ENCODE results near the gene EPHA3.

The EPHA3 gene

GRCh38 chr3:89252016-89252415, 144.6 kb downstream of the EPHA3 start:
- no peaks in the 10 kb centered on the region for H3K27me3 ChIP-seq (ENCODE audit: control insufficient read depth in 5 of 5, insufficient read depth in 4 of 5, low read length in 5 of 5)
- H3K27ac ChIP-seq (ENCODE audit: low read depth, low read length) = no peak overlapping the region
- H3K9me3 ChIP-seq (ENCODE audit: control insufficient read depth in 5 of 5, low read length in 5 of 5) = no peaks in the 10 kb centered on the region
- H3K9ac ChIP-seq (ENCODE audit: low read length in 5 of 5) = no peak overlapping the region
- H3K4me3 ChIP-seq (ENCODE audit: low read depth in 1 of 5, low read length in 5 of 5) = no peak overlapping the region
- H3K4me1 ChIP-seq (ENCODE audit: control insufficient read depth in 5 of 5, insufficient read depth in 5 of 5, low read length in 5 of 5) = no peaks in the 10 kb centered on the region
- H3K36me3 ChIP-seq (ENCODE audit: control insufficient read depth in 5 of 5, insufficient read depth in 5 of 5, low read length in 5 of 5) = no peaks in the 10 kb centered on the region

GRCh38 chr3:89252860-89253259, 145.4 kb downstream of the EPHA3 start:
- Histone ChIP-seq H3K9ac (ENCODE audit: low read length in 5 of 5) (no peak overlapping the region), H3K27ac (ENCODE audit: low read depth, low read length) (no peak overlapping the region), H3K36me3 (ENCODE audit: control insufficient read depth in 5 of 5, insufficient read depth in 5 of 5, low read length in 5 of 5) (no peaks in the 10 kb centered on the region), H3K9me3 (ENCODE audit: control insufficient read depth in 5 of 5, low read length in 5 of 5) (no peaks in the 10 kb centered on the region), H3K27me3 (ENCODE audit: control insufficient read depth in 5 of 5, insufficient read depth in 4 of 5, low read length in 5 of 5) (no peaks in the 10 kb centered on the region), H3K4me3 (ENCODE audit: low read depth in 1 of 5, low read length in 5 of 5) (no peak overlapping the region), H3K4me1 (ENCODE audit: control insufficient read depth in 5 of 5, insufficient read depth in 5 of 5, low read length in 5 of 5) (no peaks in the 10 kb centered on the region)

- Histone ChIP-seq H3K9me3 (ENCODE audit: control insufficient read depth in 5 of 5, low read length in 5 of 5) (no peaks in the 10 kb centered on the region), H3K36me3 (ENCODE audit: control insufficient read depth in 5 of 5, insufficient read depth in 5 of 5, low read length in 5 of 5) (no peaks in the 10 kb centered on the region), H3K4me3 (ENCODE audit: low read depth in 1 of 5, low read length in 5 of 5) (no peak overlapping the region)
Measured at GRCh38 chr3:89256395-89256794, 149.0 kb downstream of the EPHA3 start.

GRCh38 chr3:89256882-89257281, 149.5 kb downstream of the EPHA3 start:
- Histone ChIP-seq H3K9ac (ENCODE audit: low read length in 5 of 5) (no peak overlapping the region), H3K4me1 (ENCODE audit: control insufficient read depth in 5 of 5, insufficient read depth in 5 of 5, low read length in 5 of 5) (no peaks in the 10 kb centered on the region), H3K9me3 (ENCODE audit: control insufficient read depth in 5 of 5, low read length in 5 of 5) (no peaks in the 10 kb centered on the region), H3K27ac (ENCODE audit: low read depth, low read length) (no peak overlapping the region), H3K27me3 (ENCODE audit: control insufficient read depth in 5 of 5, insufficient read depth in 4 of 5, low read length in 5 of 5) (no peaks in the 10 kb centered on the region), H3K36me3 (ENCODE audit: control insufficient read depth in 5 of 5, insufficient read depth in 5 of 5, low read length in 5 of 5) (no peaks in the 10 kb centered on the region), H3K4me3 (ENCODE audit: low read depth in 1 of 5, low read length in 5 of 5) (no peak overlapping the region)

More at GRCh38 chr3:89256395-89256794, 149.0 kb downstream of the EPHA3 start:
- Histone ChIP-seq H3K27me3 (ENCODE audit: control insufficient read depth in 5 of 5, insufficient read depth in 4 of 5, low read length in 5 of 5) (no peaks in the 10 kb centered on the region), H3K9ac (ENCODE audit: low read length in 5 of 5) (no peak overlapping the region), H3K4me1 (ENCODE audit: control insufficient read depth in 5 of 5, insufficient read depth in 5 of 5, low read length in 5 of 5) (no peaks in the 10 kb centered on the region), H3K27ac (ENCODE audit: low read depth, low read length) (no peak overlapping the region)

- H3K9ac ChIP-seq (ENCODE audit: low read length in 5 of 5) = no peak overlapping the region
- H3K27me3 ChIP-seq (ENCODE audit: control insufficient read depth in 5 of 5, insufficient read depth in 4 of 5, low read length in 5 of 5) = no peaks in the 10 kb centered on the region
- H3K4me3 ChIP-seq (ENCODE audit: low read depth in 1 of 5, low read length in 5 of 5) = no peak overlapping the region
- H3K4me1 ChIP-seq (ENCODE audit: control insufficient read depth in 5 of 5, insufficient read depth in 5 of 5, low read length in 5 of 5) = no peaks in the 10 kb centered on the region
- H3K27ac ChIP-seq (ENCODE audit: low read depth, low read length) = no peak overlapping the region
- H3K36me3 ChIP-seq (ENCODE audit: control insufficient read depth in 5 of 5, insufficient read depth in 5 of 5, low read length in 5 of 5) = no peaks in the 10 kb centered on the region
- no peaks in the 10 kb centered on the region for H3K9me3 ChIP-seq (ENCODE audit: control insufficient read depth in 5 of 5, low read length in 5 of 5)
Measured at GRCh38 chr3:89260721-89261120, 153.3 kb downstream of the EPHA3 start.

GRCh38 chr3:89261673-89262072, 154.3 kb downstream of the EPHA3 start:
- Histone ChIP-seq H3K9me3 (ENCODE audit: control insufficient read depth in 5 of 5, low read length in 5 of 5) (no peaks in the 10 kb centered on the region), H3K9ac (ENCODE audit: low read length in 5 of 5) (no peak overlapping the region), H3K4me3 (ENCODE audit: low read depth in 1 of 5, low read length in 5 of 5) (no peak overlapping the region), H3K27me3 (ENCODE audit: control insufficient read depth in 5 of 5, insufficient read depth in 4 of 5, low read length in 5 of 5) (no peaks in the 10 kb centered on the region), H3K27ac (ENCODE audit: low read depth, low read length) (no peak overlapping the region), H3K4me1 (ENCODE audit: control insufficient read depth in 5 of 5, insufficient read depth in 5 of 5, low read length in 5 of 5) (no peaks in the 10 kb centered on the region), H3K36me3 (ENCODE audit: control insufficient read depth in 5 of 5, insufficient read depth in 5 of 5, low read length in 5 of 5) (no peaks in the 10 kb centered on the region)

- no peaks in the 10 kb centered on the region for H3K27me3 ChIP-seq (ENCODE audit: control insufficient read depth in 5 of 5, insufficient read depth in 4 of 5, low read length in 5 of 5)
- no peak overlapping the region for H3K4me3 ChIP-seq (ENCODE audit: low read depth in 1 of 5, low read length in 5 of 5)
- H3K4me1 ChIP-seq (ENCODE audit: control insufficient read depth in 5 of 5, insufficient read depth in 5 of 5, low read length in 5 of 5) = no peaks in the 10 kb centered on the region
- H3K9ac ChIP-seq (ENCODE audit: low read length in 5 of 5) = no peak overlapping the region
- H3K27ac ChIP-seq (ENCODE audit: low read depth, low read length) = no peak overlapping the region
- H3K36me3 ChIP-seq (ENCODE audit: control insufficient read depth in 5 of 5, insufficient read depth in 5 of 5, low read length in 5 of 5) = no peaks in the 10 kb centered on the region
- no peaks in the 10 kb centered on the region for H3K9me3 ChIP-seq (ENCODE audit: control insufficient read depth in 5 of 5, low read length in 5 of 5)
Measured at GRCh38 chr3:89262309-89262929, 155.0 kb downstream of the EPHA3 start.

GRCh38 chr3:89264037-89264560, 156.7 kb downstream of the EPHA3 start:
- H3K36me3 ChIP-seq (ENCODE audit: control insufficient read depth in 5 of 5, insufficient read depth in 5 of 5, low read length in 5 of 5) = no peaks in the 10 kb centered on the region

GRCh38 chr3:89266074-89266473, 158.7 kb downstream of the EPHA3 start:
- Histone ChIP-seq H3K9me3 (ENCODE audit: control insufficient read depth in 5 of 5, low read length in 5 of 5) (no peaks in the 10 kb centered on the region), H3K4me1 (ENCODE audit: control insufficient read depth in 5 of 5, insufficient read depth in 5 of 5, low read length in 5 of 5) (no peaks in the 10 kb centered on the region), H3K36me3 (ENCODE audit: control insufficient read depth in 5 of 5, insufficient read depth in 5 of 5, low read length in 5 of 5) (no peaks in the 10 kb centered on the region), H3K27ac (ENCODE audit: low read depth, low read length) (no peak overlapping the region), H3K4me3 (ENCODE audit: low read depth in 1 of 5, low read length in 5 of 5) (no peak overlapping the region), H3K9ac (ENCODE audit: low read length in 5 of 5) (no peak overlapping the region), H3K27me3 (ENCODE audit: control insufficient read depth in 5 of 5, insufficient read depth in 4 of 5, low read length in 5 of 5) (no peaks in the 10 kb centered on the region)

More at GRCh38 chr3:89264037-89264560, 156.7 kb downstream of the EPHA3 start:
- Histone ChIP-seq H3K27me3 (ENCODE audit: control insufficient read depth in 5 of 5, insufficient read depth in 4 of 5, low read length in 5 of 5) (no peaks in the 10 kb centered on the region), H3K9me3 (ENCODE audit: control insufficient read depth in 5 of 5, low read length in 5 of 5) (no peaks in the 10 kb centered on the region), H3K4me3 (ENCODE audit: low read depth in 1 of 5, low read length in 5 of 5) (no peak overlapping the region), H3K4me1 (ENCODE audit: control insufficient read depth in 5 of 5, insufficient read depth in 5 of 5, low read length in 5 of 5) (no peaks in the 10 kb centered on the region), H3K27ac (ENCODE audit: low read depth, low read length) (no peak overlapping the region), H3K9ac (ENCODE audit: low read length in 5 of 5) (no peak overlapping the region)

- Histone ChIP-seq H3K4me3 (ENCODE audit: low read depth in 1 of 5, low read length in 5 of 5) (no peak overlapping the region), H3K27me3 (ENCODE audit: control insufficient read depth in 5 of 5, insufficient read depth in 4 of 5, low read length in 5 of 5) (no peaks in the 10 kb centered on the region), H3K27ac (ENCODE audit: low read depth, low read length) (no peak overlapping the region), H3K4me1 (ENCODE audit: control insufficient read depth in 5 of 5, insufficient read depth in 5 of 5, low read length in 5 of 5) (no peaks in the 10 kb centered on the region), H3K9me3 (ENCODE audit: control insufficient read depth in 5 of 5, low read length in 5 of 5) (no peaks in the 10 kb centered on the region), H3K36me3 (ENCODE audit: control insufficient read depth in 5 of 5, insufficient read depth in 5 of 5, low read length in 5 of 5) (no peaks in the 10 kb centered on the region), H3K9ac (ENCODE audit: low read length in 5 of 5) (no peak overlapping the region)
Measured at GRCh38 chr3:89268059-89268458, 160.6 kb downstream of the EPHA3 start.
